ENCODE measurements around the gene CCDC88A.

DNA sequence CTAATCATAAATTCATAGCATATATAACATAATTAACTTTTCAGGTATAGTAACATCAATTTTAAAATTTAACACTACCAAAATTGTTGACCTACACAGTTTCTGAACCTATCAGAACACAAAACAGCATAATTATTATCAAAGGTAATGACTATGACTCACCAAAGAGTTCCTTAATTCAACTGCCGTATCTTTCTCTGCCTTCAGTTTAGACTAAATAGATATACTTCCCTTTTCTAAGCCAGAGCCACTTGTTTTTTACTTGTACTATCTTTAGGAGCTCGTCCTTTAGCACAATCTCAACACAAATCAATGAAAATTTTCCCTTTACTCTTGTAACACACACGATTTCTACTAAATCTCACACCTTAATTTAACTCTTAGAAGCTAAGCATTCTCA lies 54.4 kb downstream of the CCDC88A start:
- TF ChIP-seq, protein P1, sequence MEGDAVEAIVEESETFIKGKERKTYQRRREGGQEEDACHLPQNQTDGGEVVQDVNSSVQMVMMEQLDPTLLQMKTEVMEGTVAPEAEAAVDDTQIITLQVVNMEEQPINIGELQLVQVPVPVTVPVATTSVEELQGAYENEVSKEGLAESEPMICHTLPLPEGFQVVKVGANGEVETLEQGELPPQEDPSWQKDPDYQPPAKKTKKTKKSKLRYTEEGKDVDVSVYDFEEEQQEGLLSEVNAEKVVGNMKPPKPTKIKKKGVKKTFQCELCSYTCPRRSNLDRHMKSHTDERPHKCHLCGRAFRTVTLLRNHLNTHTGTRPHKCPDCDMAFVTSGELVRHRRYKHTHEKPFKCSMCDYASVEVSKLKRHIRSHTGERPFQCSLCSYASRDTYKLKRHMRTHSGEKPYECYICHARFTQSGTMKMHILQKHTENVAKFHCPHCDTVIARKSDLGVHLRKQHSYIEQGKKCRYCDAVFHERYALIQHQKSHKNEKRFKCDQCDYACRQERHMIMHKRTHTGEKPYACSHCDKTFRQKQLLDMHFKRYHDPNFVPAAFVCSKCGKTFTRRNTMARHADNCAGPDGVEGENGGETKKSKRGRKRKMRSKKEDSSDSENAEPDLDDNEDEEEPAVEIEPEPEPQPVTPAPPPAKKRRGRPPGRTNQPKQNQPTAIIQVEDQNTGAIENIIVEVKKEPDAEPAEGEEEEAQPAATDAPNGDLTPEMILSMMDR (conservative IDR thresholded peaks at IDR 0.05; ENCODE audit: low read depth, low read length): no peak
- TF ChIP-seq EZH2 (IDR thresholded peaks at IDR 0.05; ENCODE audit: low read length, unreplicated experiment): no peak
